SK-N-SH (cell line): ENCODE measurements around the gene ARHGEF19. TPM values are rescaled to one million over a fixed set of nuclear protein-coding genes. Genes with fewer than 3 reads are reported as not detected.

ENCODE experiments used
- CTCF ChIA-PET: fragments of 300-600, 350-600 bp; formaldehyde crosslinking; extraction: SDS; loops from one replicate; lab custom pipeline; 2021; lab: Yijun Ruan, JAX
- POLR2A ChIA-PET: fragments of 350-600 bp; sonication (Branson Sonifier 250); formaldehyde crosslinking; extraction: SDS; loops from one replicate; lab custom pipeline; 2020; ENCODE audit warnings: antibody characterized with exemption, inconsistent platforms; lab: Yijun Ruan, JAX
- DNase-seq: peaks from one replicate; pipeline ENCODE4 v3.0.0; 2012
- H2AFZ ChIP-seq: fragments of 200-600 bp; sonication (generic); 2 replicates; pipeline ENCODE4 v1.8.1; 2016; ENCODE audit warnings: antibody characterized with exemption, mild to moderate bottlenecking, low read depth
- H3F3A ChIP-seq: fragments of 200-600 bp; sonication (generic); replicated peaks from 2 replicates; pipeline ENCODE3; 2016; ENCODE audit warnings: antibody characterized with exemption, mild to moderate bottlenecking; ENCODE audit not compliant: insufficient read depth
- H3K27ac ChIP-seq, 2 experiments: fragments of 200-500 bp in 1 of 2; fragments of 200-600 bp in 1 of 2; sonication (Bioruptor generic) in 1 of 2; sonication (generic), shearing (Covaris generic) in 1 of 2; 2 replicates each; pipeline versions ENCODE4 v1.5.1 to v1.6.1; 2014 to 2016; ENCODE audit warnings: low read depth in 2 of 2, inconsistent platforms in 1 of 2, low read length in 1 of 2, mild to moderate bottlenecking in 1 of 2, mixed read lengths in 1 of 2
- H3K27me3 ChIP-seq: fragments of 200-600 bp; sonication (generic), shearing (Covaris generic); 2 replicates; pipeline ENCODE4 v1.6.1; 2016; ENCODE audit warnings: mixed run types; ENCODE audit not compliant: insufficient read depth
- H3K36me3 ChIP-seq, 2 experiments: fragments of 200-500 bp in 1 of 2; fragments of 200-600 bp in 1 of 2; sonication (Bioruptor generic) in 1 of 2; sonication (generic) in 1 of 2; replicated peaks in 1 of 2; 2 replicates each; pipeline versions ENCODE3 to v1.5.1; 2014 to 2016; ENCODE audit warnings: low read length in 1 of 2, mild to moderate bottlenecking in 1 of 2; ENCODE audit not compliant: insufficient read depth in 2 of 2, control insufficient read depth in 1 of 2
- H3K4me1 ChIP-seq, 2 experiments: fragments of 200-500 bp in 1 of 2; fragments of 200-600 bp in 1 of 2; sonication (Bioruptor generic) in 1 of 2; sonication (generic), shearing (Covaris generic) in 1 of 2; 2 replicates each; pipeline versions ENCODE4 v1.5.1 to v1.6.1; 2014 to 2016; ENCODE audit warnings: low read depth in 1 of 2, low read length in 1 of 2, mixed run types in 1 of 2; ENCODE audit not compliant: insufficient read depth in 2 of 2, control insufficient read depth in 1 of 2
- H3K4me2 ChIP-seq: fragments of 200-600 bp; sonication (generic), shearing (Covaris generic); 2 replicates; pipeline ENCODE4 v1.6.1; 2017; ENCODE audit warnings: mixed run types
- H3K4me3 ChIP-seq, 2 experiments: fragments of 200-500 bp in 1 of 2; fragments of 200-600 bp in 1 of 2; sonication (Bioruptor generic) in 1 of 2; sonication (generic), shearing (Covaris generic) in 1 of 2; 2 replicates each; pipeline versions ENCODE4 v1.5.1 to v1.8.1; 2014 to 2016; ENCODE audit warnings: low read depth in 2 of 2, inconsistent platforms in 1 of 2, low read length in 1 of 2, mild to moderate bottlenecking in 1 of 2, mixed read lengths in 1 of 2, moderate library complexity in 1 of 2
- H3K79me2 ChIP-seq: fragments of 200-600 bp; sonication (generic); 2 replicates; pipeline ENCODE4 v1.8.1; 2017; ENCODE audit warnings: mild to moderate bottlenecking; ENCODE audit not compliant: insufficient read depth
- H3K9ac ChIP-seq: fragments of 200-600 bp; sonication (generic); 2 replicates; pipeline ENCODE4 v1.6.1; 2017; ENCODE audit warnings: mixed run types
- H3K9me2 ChIP-seq: fragments of 200-600 bp; sonication (generic); 2 replicates; pipeline ENCODE4 v1.6.1; 2017; ENCODE audit warnings: mixed run types
- H3K9me3 ChIP-seq: fragments of 200-600 bp; sonication (generic); 2 replicates; pipeline ENCODE4 v1.6.1; 2017; ENCODE audit warnings: mixed run types, mild to moderate bottlenecking, moderate library complexity
- H4K20me1 ChIP-seq: fragments of 200-600 bp; sonication (generic); 2 replicates; pipeline ENCODE4 v1.6.1; 2017; ENCODE audit warnings: mild to moderate bottlenecking, mixed run types; ENCODE audit not compliant: insufficient read depth
- CHD2 ChIP-seq: fragments of 150-350 bp; IDR thresholded peaks from 2 replicates; pipeline ENCODE4 v1.6.1; 2018; ENCODE audit warnings: low read length; ENCODE audit not compliant: partially characterized antibody
- EP300 ChIP-seq, 2 experiments: IDR thresholded peaks; 2 replicates each; pipeline versions ENCODE4 v1.4.0 to v1.6.1; 2012; ENCODE audit warnings: borderline replicate concordance in 1 of 2, low read depth in 1 of 2, low read length in 1 of 2
- TCF12 ChIP-seq: IDR thresholded peaks from 2 replicates; pipeline ENCODE4 v1.4.0; 2012
- WGBS: methylation state at CpG from one replicate; pipeline ENCODE4 v1.1.6; 2017; ENCODE audit warnings: low lambda C conversion rate; 5-methylcytosine and 5-hydroxymethylcytosine counted together
- polyA plus RNA-seq, 3 experiments: library from polyadenylated mRNA; depleted of rRNA; stranded (reverse); fragments of >200 nt; gene quantifications; 2 replicates each; pipeline ENCODE4 v1.2.3, GENCODE V29; 2012
- TF ChIP-seq, protein P1 (sequence below): fragments of 150-350 bp; IDR thresholded peaks from 2 replicates; pipeline ENCODE4 v1.6.1; 2016; ENCODE audit warnings: mild to moderate bottlenecking, low read depth, low read length
- TF ChIP-seq, protein P2 (sequence below): IDR thresholded peaks from 2 replicates; pipeline ENCODE4 v1.4.0; 2012; ENCODE audit warnings: low read depth
- TF ChIP-seq, protein P3 (sequence below): IDR thresholded peaks from 2 replicates; pipeline ENCODE4; 2012

ARHGEF19 gene
- polyA plus RNA-seq, 1 of the 3 experiments (the other 2 are of a cell fraction) = 11.5 TPM

DNA sequence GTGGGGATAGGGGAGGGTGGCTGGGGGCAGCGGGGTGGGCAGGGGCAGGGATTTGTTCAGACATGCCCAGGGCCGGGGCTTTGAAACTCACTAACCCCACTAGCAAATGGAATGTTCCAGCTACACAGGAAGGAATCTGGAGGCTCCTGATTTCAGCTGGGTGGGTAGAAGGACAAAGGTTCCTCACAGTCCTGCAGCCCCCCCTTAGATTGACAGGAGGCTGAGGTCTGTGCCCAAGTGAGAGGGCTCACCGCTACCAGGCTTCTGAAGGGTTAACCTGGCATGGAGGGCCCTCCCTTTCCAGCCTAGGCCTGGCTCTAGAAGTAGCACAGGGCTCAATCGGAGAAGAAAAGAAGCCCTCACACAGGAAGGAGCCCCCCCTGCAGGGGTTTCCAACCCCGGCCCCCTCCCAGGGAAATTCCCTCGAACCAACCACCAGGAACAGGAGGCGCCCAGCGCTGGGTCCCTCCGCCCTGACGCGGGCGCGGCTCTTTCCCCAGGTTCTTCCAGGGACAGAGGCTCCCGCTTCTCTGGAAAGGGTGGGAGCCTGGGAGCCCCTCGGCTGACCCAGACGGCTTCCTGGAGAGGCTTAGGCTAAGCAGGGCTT lies 59.9 kb downstream of the ARHGEF19 start:
- H3K36me3 ChIP-seq = peaks cover 19 to 27% of the 10 kb centered on the region in 2 experiments
- H3K9ac ChIP-seq = peak overlapping the region; percentile 94
- no peak overlapping the region for H2AFZ ChIP-seq
- POLR2A ChIA-PET = interaction anchor here (1.2 kb wide), 1 partner anchor 21 kb away, joined by 3 read pairs; no protein-coding TSS in a partner anchor
- peaks cover 27% of the 10 kb centered on the region for H3F3A ChIP-seq
- peaks cover 30 to 48% of the 10 kb centered on the region in 2 experiments; a peak in 3 of 4 replicates for H3K4me1 ChIP-seq
- 0 out of 4 replicates have a peak, but pooled peaks of 1 of the 2 experiments have one; percentile 3 for TF ChIP-seq EP300 (IDR thresholded peaks at IDR 0.05; ENCODE audit: borderline replicate concordance in 1 of 2, low read depth in 1 of 2, low read length in 1 of 2)
- TF ChIP-seq, protein P1, sequence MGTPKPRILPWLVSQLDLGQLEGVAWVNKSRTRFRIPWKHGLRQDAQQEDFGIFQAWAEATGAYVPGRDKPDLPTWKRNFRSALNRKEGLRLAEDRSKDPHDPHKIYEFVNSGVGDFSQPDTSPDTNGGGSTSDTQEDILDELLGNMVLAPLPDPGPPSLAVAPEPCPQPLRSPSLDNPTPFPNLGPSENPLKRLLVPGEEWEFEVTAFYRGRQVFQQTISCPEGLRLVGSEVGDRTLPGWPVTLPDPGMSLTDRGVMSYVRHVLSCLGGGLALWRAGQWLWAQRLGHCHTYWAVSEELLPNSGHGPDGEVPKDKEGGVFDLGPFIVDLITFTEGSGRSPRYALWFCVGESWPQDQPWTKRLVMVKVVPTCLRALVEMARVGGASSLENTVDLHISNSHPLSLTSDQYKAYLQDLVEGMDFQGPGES = no peak
- TF ChIP-seq, protein P2, sequence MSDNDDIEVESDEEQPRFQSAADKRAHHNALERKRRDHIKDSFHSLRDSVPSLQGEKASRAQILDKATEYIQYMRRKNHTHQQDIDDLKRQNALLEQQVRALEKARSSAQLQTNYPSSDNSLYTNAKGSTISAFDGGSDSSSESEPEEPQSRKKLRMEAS = no peak
- TF ChIP-seq, all 33 proteins: peak for 1
- 67% methylated on average over 10 of the region's 16 CpGs for WGBS
- H4K20me1 ChIP-seq = peaks cover 10% of the 10 kb centered on the region; the same call in 1 of the 2 replicates
- no peak for DNase-seq
- H3K9me3 ChIP-seq = no peaks in the 10 kb centered on the region
- H3K4me2 ChIP-seq = peak overlapping the region; percentile 98
- peaks cover 88% of the 10 kb centered on the region for H3K79me2 ChIP-seq
- peak overlapping the region; percentile 71 to 75 for H3K27ac ChIP-seq
- H3K9me2 ChIP-seq = no peaks in the 10 kb centered on the region
- CTCF ChIA-PET = interaction anchor here (0.7 to 8.8 kb wide), 5 partner anchors 11 to 72 kb away, joined by 3 to 125 read pairs (median 6); no protein-coding TSS in a partner anchor
- H3K4me3 ChIP-seq = peak overlapping the region; percentile 57 to 91; a peak in 3 of 4 replicates
- no peaks in the 10 kb centered on the region for H3K27me3 ChIP-seq

DNA sequence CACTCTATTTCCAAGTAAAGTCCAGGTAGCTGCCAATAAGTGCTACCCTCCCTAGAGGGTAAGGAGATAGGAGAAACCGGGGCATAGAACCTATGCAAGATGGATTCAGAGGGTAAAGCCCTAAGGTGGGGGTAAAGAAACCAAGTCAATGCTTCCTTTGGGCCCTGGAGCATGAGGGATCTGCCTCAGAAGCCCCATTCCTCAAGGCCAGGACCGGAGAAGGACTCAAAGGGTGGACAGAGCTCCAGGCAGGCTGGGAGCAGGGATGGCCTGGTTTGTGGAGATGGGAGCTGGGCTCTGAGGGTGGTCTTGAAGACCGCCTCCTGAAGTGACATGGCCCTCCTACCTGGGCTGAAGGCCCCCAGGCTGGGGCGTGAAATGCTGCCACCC lies 60.5 kb downstream of the ARHGEF19 start:
- POLR2A ChIA-PET = no interaction called here
- Histone ChIP-seq H4K20me1 (peaks cover 10% of the 10 kb centered on the region; the same call in 1 of the 2 replicates), H3K4me3 (no peak overlapping the region; a peak in 1 of 4 replicates), H3K9me2 (no peaks in the 10 kb centered on the region), H3K9ac (peak overlapping the region; percentile 94), H3K79me2 (peaks cover 94% of the 10 kb centered on the region), H3K36me3 (peaks cover 25 to 33% of the 10 kb centered on the region in 2 experiments), H3F3A (peaks cover 28% of the 10 kb centered on the region), H3K4me1 (peaks cover 33 to 53% of the 10 kb centered on the region in 2 experiments; a peak in 3 of 4 replicates), H2AFZ (no peak overlapping the region), H3K27ac (peak overlapping the region; percentile 71 to 75), H3K4me2 (peak overlapping the region; percentile 98), H3K27me3 (no peaks in the 10 kb centered on the region), H3K9me3 (no peaks in the 10 kb centered on the region)
- TF ChIP-seq, protein P3, sequence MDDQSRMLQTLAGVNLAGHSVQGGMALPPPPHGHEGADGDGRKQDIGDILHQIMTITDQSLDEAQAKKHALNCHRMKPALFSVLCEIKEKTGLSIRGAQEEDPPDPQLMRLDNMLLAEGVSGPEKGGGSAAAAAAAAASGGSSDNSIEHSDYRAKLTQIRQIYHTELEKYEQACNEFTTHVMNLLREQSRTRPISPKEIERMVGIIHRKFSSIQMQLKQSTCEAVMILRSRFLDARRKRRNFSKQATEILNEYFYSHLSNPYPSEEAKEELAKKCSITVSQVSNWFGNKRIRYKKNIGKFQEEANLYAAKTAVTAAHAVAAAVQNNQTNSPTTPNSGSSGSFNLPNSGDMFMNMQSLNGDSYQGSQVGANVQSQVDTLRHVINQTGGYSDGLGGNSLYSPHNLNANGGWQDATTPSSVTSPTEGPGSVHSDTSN = no peak
- TF ChIP-seq TCF12 (no peak), CHD2 (no peak)
- DNase-seq = no peak
- WGBS = 94% methylated on average over 2 of the region's 4 CpGs
- CTCF ChIA-PET = interaction anchor here (1.1 to 8.8 kb wide), 5 partner anchors 10 to 71 kb away, joined by 4 to 125 read pairs (median 6); no protein-coding TSS in a partner anchor
